NCI-H1105 (cell line): ENCODE data around the gene ANO2.

ENCODE experiments used
- DNase-seq: peaks from one replicate; lab custom pipeline; 2025; lab: John Stamatoyannopoulos, UW

Gene ANO2

GRCh38 chr12:5964913-5965900, 20.1 kb upstream of the ANO2 start:
- no peak for DNase-seq

- DNase-seq = no peak
These were observed 18.5 kb upstream of the ANO2 start for GRCh38 chr12:5963515-5963914.

GRCh38 chr12:5960783-5961182, 15.7 kb upstream of the ANO2 start:
- no peak for DNase-seq

- no peak for DNase-seq
These were observed 11.9 kb upstream of the ANO2 start for GRCh38 chr12:5956987-5957386.

GRCh38 chr12:5954661-5955060, 9.6 kb upstream of the ANO2 start:
- DNase-seq = no peak

GRCh38 chr12:5953835-5954586, 9.0 kb upstream of the ANO2 start:
- DNase-seq = no peak

- no peak for DNase-seq
These were observed 7.0 kb upstream of the ANO2 start for GRCh38 chr12:5952031-5952430.

GRCh38 chr12:5948696-5949095, 3.6 kb upstream of the ANO2 start:
- no peak for DNase-seq

- DNase-seq = no peak
These were observed 1.9 kb upstream of the ANO2 start for GRCh38 chr12:5947006-5947405.

- no peak for DNase-seq
These were observed 1.3 kb upstream of the ANO2 start for GRCh38 chr12:5946388-5946787.

GRCh38 chr12:5944688-5945070, 380 bp downstream of the ANO2 start:
- peak; percentile 12 for DNase-seq

GRCh38 chr12:5944053-5944452, 1.0 kb downstream of the ANO2 start:
- no peak for DNase-seq

- DNase-seq = no peak
These were observed 3.2 kb downstream of the ANO2 start for GRCh38 chr12:5941907-5942306.

GRCh38 chr12:5927732-5928516, 17.1 kb downstream of the ANO2 start:
- no peak for DNase-seq

GRCh38 chr12:5925646-5926045, 19.4 kb downstream of the ANO2 start:
- no peak for DNase-seq

GRCh38 chr12:5924342-5924741, 20.7 kb downstream of the ANO2 start:
- DNase-seq = no peak

- DNase-seq = no peak
These were observed 21.3 kb downstream of the ANO2 start for GRCh38 chr12:5923751-5924150.

GRCh38 chr12:5923043-5923605, 21.9 kb downstream of the ANO2 start:
- no peak for DNase-seq

GRCh38 chr12:5921966-5922899, 22.8 kb downstream of the ANO2 start:
- no peak for DNase-seq

GRCh38 chr12:5921027-5921909, 23.8 kb downstream of the ANO2 start:
- DNase-seq = no peak
